Thyroid gland (tissue), 4 donors: ENCODE data around the gene SAMD14.

Experiments
- POLR2A ChIP-seq, 2 donors: fragments of 450-650 bp; IDR thresholded peaks; one replicate each; pipeline ENCODE4 v1.6.1; 2017; ENCODE audit warnings: antibody characterized with exemption in 2 of 2, mild to moderate bottlenecking in 2 of 2, moderate library complexity in 1 of 2
- TF ChIP-seq, protein P1 (sequence below), 6 experiments: fragments of 200-600 bp in 3 of 6; fragments of 450-650 bp in 3 of 6; sonication (generic) in 3 of 6; IDR thresholded peaks; one replicate each; pipeline ENCODE4 v1.5.1; 2016 to 2019; ENCODE audit warnings: antibody characterized with exemption in 6 of 6, mild to moderate bottlenecking in 2 of 6, inconsistent platforms in 1 of 6, moderate library complexity in 1 of 6

DNA sequence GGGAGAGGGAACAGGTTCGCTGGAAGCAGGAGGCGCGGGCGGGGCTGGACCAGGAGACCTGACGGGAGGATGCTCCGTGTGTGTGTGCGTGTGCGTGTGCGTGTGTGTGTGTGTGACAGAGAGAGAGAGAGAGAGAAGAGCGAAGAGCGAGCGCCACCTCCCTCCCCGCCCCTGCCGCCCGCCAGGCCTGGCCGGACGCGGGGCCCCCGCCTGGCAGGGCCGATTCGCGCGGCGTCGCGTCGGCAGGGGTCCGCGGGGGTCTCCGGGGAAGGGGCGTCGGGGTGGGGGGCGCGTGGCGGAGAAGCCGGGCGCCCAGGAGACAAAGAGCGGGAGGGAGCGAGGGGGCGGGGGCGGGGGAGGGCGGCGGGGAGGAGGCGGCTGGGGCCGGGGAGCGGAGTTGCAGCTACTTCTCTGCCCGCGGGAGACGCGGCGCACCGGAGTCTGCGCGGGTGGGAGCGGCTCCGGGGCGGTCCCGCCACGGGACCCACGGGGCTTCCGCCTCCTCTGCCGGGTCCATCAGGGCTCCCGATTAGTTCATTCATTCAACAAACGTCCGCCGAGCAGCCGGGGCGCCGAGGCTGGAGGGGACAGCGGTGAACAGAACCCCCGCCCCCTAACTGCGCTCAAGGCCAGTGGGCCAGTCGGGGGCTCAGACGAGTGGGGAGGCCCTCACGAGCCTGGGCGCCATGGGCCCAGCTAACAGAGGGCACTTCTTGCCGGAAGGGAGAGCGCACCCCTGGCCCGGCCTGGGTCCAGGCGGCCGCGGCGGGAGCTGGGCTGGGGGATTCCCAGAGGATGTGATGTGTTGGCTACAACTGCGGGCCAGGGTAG is at the start of gene SAMD14:
- TF ChIP-seq, protein P1, sequence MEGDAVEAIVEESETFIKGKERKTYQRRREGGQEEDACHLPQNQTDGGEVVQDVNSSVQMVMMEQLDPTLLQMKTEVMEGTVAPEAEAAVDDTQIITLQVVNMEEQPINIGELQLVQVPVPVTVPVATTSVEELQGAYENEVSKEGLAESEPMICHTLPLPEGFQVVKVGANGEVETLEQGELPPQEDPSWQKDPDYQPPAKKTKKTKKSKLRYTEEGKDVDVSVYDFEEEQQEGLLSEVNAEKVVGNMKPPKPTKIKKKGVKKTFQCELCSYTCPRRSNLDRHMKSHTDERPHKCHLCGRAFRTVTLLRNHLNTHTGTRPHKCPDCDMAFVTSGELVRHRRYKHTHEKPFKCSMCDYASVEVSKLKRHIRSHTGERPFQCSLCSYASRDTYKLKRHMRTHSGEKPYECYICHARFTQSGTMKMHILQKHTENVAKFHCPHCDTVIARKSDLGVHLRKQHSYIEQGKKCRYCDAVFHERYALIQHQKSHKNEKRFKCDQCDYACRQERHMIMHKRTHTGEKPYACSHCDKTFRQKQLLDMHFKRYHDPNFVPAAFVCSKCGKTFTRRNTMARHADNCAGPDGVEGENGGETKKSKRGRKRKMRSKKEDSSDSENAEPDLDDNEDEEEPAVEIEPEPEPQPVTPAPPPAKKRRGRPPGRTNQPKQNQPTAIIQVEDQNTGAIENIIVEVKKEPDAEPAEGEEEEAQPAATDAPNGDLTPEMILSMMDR (IDR thresholded peaks at IDR 0.05) = no peak
- no peak for TF ChIP-seq POLR2A (IDR thresholded peaks at IDR 0.05)
